Erythroblast (primary cell): ENCODE results near the gene FCRL6.

Source experiments
- DNase-seq, 2 experiments: peaks; one replicate each; lab custom pipeline; 2025; lab: John Stamatoyannopoulos, UW
- GATA1 ChIP-seq: IDR thresholded peaks from 2 replicates; pipeline ENCODE4 v1.6.1; 2011; ENCODE audit warnings: low read depth, mild to moderate bottlenecking, control low read depth, low read length, moderate library complexity
- POLR2A ChIP-seq: IDR thresholded peaks from 2 replicates; pipeline ENCODE4 v1.6.1; 2011; ENCODE audit warnings: mild to moderate bottlenecking, low read length

The FCRL6 gene

DNA sequence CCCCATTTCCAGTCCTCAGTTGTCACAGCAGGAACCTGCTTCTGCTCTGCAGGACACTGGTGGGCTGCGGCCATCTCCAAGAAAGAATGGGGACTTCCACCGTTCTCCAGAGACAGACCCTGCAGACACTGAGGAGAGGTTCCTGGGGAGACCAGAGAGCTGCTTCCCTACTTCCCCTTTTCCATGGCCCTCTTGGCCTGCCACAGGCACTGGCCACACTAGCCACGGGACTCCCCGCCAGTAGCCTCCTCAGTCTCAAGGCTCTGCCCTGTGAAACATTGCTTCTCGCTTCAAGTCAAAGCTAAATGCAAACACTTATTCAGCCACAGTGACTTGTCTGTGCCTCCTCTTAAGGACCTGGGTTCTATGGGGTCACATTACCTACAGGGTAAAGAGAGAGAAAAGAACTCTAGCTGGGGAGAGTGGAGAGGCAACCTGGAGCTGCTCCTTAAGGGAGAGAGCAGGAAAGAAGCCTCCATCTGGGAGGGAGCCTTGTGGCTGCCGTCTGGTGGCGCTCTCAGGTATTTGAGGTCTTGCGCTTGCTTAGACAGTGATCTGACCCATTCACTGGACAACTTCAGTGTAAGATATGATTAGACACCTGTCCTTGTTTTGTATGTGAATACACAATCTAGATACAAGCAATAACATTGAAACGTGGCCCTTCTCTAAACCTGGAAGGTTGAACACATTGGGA, 19.2 kb downstream of the FCRL6 start:
- no peak for TF ChIP-seq POLR2A
- no peak for TF ChIP-seq GATA1
- no peak for DNase-seq

GRCh38 chr1:159823406-159823805, 21.2 kb downstream of the FCRL6 start:
- DNase-seq, result no peak
- TF ChIP-seq POLR2A, result no peak
- TF ChIP-seq GATA1, result no peak

- TF ChIP-seq POLR2A (no peak), GATA1 (no peak)
- DNase-seq, result no peak
Observed at GRCh38 chr1:159825564-159825963, 23.4 kb downstream of the FCRL6 start.

DNA sequence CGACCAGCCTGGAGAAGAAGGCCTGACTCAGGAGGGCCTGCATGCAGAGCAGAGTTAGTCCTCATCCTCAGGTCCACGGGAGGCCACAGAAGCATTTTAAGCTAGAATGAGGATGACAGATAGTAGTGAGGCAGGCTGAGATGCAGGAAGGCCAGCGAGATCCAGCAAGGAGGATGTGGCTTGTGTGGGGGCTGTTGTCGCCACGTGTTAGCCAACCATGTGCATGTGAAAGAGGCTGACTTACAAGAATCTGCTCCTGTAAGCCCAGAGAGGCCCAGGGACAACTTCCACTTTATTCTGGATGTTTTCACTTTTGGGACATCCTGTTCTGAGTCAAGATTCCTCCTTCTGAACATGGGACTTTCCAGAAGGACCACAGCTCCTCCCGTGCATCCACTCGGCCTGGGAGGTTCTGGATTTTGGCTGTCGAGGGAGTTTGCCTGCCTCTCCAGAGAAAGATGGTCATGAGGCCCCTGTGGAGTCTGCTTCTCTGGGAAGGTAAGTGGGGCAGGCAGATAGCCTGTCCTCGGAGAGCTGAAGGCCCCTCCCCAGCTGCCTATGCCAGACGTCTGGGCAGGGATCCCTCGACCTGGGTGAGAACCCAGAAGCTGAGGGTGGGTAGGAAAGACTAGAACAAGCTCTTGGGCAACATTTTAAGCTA, 24.4 kb downstream of the FCRL6 start, which contains the start of gene SLAMF8:
SLAMF8 (plus strand) TSS at position 433 of the 661 bp plus-strand sequence; CDS start at position 459, 26 bp downstream.
- no peak for DNase-seq
- no peak for TF ChIP-seq POLR2A
- no peak for TF ChIP-seq GATA1

DNA sequence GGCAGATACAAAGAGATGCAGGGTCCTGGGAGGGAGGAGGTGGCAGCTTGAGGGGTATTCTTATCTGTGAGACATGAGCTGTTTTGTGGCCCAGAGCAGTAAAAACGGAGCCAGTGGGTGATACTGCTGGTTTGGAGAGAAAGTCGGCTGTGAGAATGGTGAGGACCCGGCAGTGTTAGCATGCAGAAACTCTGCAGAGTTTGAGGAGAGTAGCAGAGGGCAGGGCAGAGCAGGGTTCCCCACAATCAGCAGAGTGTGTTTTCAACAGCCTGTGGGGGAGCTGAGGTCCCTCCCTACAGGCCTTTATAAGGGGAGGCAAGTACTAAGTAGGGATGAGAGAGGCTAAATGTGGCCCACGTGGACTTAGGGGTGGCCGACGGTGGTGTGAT, 24.9 kb downstream of the FCRL6 start:
- no peak for TF ChIP-seq GATA1
- no peak for DNase-seq

- no peak for DNase-seq
- TF ChIP-seq POLR2A (no peak), GATA1 (no peak)
Observed at GRCh38 chr1:159827549-159827948, 25.4 kb downstream of the FCRL6 start.

- no peak for TF ChIP-seq POLR2A
- no peak for TF ChIP-seq GATA1
- no peak for DNase-seq
Observed at GRCh38 chr1:159828176-159828575, 26.0 kb downstream of the FCRL6 start.

- no peak for TF ChIP-seq POLR2A
- no peak for TF ChIP-seq GATA1
- no peak for DNase-seq
Observed at GRCh38 chr1:159828581-159829272, 26.6 kb downstream of the FCRL6 start.

DNA sequence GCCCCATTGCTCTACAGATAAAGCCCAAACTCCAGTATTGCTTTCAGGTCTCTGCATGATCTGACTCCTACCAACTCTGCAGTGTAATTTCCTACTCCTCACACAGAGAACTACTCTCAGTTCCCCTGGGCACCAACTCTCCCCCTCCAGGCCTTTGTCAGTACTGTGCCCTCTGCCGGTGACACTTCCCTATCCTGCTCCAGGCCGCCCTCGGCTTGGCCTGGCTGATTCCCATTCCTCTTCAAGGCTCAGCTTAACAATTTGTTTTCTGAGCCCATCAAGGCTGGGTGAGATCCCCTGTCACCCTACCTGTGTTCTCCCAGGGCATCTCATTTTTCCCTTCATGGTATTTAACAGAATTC, 27.1 kb downstream of the FCRL6 start:
- TF ChIP-seq POLR2A, result no peak
- TF ChIP-seq GATA1, result no peak
- DNase-seq, result peak; percentile 7 to 29

GRCh38 chr1:159829822-159830465, 27.8 kb downstream of the FCRL6 start:
- TF ChIP-seq GATA1 (no peak), POLR2A (no peak)
- no peak for DNase-seq

- TF ChIP-seq POLR2A (no peak), GATA1 (no peak)
- DNase-seq, result no peak
Observed at GRCh38 chr1:159830722-159831121, 28.6 kb downstream of the FCRL6 start.

DNA sequence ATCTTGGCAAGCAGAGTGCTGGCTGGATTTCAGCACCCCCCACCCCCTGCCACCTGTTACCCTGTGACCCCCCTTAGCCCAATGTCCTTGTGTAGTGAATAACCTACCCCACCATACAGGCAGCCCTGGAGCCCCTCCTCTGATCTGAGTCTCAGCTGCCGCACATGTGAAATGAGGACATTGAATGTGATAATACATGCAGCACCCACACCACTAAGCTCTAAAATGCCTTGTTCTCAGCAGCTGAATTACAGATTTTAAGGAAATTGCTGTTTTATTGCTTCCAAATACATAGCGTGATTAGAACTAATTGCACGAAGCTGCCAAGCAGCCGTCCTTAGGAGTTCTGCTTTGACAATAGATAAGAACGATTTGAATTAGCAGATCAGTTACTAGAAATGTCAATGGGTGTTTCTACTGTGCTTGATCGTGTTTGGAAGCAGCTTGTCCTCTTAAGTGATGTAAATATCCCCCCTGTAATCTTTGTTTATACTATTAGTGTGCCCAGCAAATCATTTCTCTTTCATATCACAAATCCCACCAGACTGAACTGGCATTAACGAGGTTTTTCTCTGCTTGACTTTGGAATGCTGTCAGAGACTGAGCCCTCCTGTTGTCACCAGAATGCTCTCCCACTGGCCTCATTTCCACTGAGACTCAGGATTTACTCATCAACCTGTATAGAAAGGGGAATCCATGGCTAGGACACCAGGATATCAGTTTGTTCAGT, 29.4 kb downstream of the FCRL6 start:
- no peak for DNase-seq
- TF ChIP-seq POLR2A, result no peak

DNA sequence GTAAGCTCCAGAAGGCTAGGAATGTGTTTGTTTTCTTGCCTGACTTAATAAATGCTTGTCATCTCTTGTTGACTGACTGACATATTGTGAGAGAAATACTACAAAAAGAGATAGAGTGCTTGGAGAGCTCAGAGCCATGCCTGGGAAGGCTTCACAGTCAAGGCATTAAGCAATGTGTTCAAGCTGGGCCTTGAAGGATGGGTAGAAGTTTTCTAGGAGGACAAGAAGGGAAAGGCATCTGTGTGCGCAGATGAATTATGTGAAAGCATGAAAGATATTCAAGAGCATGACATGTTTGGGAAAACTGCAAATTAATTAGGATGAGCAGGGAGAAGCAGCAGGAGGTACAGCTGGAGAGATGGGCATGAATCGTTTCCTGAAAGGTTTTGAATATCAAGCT, 30.1 kb downstream of the FCRL6 start:
- no peak for DNase-seq
- no peak for TF ChIP-seq GATA1
- TF ChIP-seq POLR2A, result no peak
